ENCODE measurements around the gene SYT7.
A peak's percentile ranks its signal among the peaks of the same experiment; 100 is the strongest.
"Not testable (repeated sequence)": the region's sequence is repeated elsewhere in the genome, so short reads cannot be mapped to it uniquely, and the experiment has no call there.

SYT7 gene

DNA sequence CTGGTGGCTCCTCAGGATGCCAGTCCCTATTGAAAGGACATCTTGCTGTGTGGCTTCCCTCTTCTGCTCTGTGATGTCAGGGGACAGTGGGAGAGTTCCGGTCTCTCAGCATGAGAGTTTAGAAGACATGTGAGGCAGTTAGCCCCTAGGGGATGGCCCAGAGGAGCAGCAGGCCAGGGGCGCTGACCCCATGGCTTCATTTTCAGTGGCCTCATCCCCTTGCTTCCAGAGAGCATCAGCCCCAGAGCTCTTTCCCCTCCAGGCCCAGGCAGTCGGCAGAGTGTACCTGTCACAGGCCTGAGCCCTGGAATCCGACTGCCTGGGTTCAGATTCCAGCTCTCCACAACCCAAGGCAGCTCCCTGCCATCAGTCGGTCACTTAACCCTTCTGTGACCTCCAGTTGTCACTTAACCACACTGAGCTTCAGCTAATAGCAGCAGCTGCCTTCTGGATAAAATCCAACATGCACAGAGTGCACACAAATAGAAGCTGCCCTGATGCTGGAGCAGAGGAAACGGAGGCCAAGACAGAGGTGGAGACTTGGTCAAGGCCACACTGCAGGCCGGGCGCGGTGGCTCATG, 86.4 kb downstream of the SYT7 start:
- DNase-seq: no peak

DNA sequence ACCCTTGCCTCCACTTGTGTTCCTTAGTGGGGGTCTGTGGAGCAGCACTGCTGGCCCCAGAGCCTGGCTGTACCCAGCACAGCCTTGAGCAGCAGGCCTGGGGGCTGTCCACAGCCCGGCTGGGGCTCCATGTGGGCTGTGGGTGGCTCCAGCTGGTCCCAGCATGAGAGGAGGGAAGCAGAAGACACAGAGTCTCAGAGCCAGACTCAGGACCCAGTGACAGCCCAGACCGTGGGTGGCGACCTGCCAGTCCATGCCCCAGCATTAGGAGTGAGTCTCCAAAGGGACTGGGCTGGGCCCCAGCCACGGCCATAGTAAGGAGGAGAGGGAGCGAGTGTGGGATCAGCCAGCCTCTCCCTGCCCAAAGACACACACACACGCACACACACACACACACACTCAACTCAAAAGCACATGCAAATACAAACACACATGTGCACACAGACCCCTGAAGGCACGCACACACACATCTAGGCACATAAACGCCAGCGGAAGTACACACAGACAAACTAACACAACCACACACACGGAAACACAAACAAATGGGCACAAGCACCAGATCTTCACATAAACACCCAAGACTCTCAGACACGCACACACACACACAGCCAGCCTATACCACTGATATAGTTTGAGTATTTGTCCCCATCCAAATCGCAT, 89.0 kb downstream of the SYT7 start:
- no peak for DNase-seq

DNA sequence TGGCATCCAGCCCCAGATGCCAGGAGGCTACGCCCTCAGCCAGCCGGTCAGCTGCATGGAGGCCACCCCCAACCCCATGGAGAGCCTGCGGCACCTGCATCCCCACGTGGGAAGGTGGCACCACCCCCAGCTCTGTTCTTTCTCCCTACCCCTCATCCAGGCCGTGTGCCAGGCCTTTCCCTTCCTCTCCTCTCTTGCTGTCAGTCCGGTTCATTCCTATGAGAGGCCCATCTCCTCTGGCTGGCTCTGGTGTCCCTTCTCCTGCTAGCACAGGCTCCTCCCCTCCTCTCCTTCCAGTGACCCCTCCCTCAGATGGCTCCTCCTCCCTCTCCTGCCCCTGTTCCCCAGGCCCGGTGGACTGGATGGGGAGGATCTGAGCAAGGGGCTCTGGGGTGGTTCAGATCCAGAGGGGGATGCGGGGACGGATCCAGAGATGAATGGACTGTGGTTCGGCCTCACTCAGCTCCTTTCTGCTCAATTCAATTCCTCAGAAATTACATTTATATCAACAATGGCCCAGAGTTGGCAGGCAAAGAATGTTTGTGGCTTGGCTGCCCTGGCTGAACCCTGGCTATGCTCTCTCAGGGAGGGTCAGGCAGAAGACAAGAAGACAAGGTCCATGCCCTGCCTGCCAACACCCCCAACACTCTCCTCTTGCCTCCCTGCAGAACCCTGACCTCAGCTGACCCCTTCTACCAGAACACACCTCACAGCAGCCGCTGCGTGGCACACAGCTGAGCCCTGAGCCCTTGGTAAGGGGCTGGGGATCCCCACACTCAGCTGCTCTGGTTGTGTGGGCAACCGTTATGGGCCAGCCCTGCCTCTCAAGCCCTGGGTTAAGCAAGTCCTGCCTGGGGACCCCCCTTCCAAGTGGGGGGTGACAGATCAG, 90.8 kb downstream of the SYT7 start:
- no peak for DNase-seq

GRCh38 chr11:61488651-61489291, 92.1 kb downstream of the SYT7 start:
- no peak for DNase-seq

DNA sequence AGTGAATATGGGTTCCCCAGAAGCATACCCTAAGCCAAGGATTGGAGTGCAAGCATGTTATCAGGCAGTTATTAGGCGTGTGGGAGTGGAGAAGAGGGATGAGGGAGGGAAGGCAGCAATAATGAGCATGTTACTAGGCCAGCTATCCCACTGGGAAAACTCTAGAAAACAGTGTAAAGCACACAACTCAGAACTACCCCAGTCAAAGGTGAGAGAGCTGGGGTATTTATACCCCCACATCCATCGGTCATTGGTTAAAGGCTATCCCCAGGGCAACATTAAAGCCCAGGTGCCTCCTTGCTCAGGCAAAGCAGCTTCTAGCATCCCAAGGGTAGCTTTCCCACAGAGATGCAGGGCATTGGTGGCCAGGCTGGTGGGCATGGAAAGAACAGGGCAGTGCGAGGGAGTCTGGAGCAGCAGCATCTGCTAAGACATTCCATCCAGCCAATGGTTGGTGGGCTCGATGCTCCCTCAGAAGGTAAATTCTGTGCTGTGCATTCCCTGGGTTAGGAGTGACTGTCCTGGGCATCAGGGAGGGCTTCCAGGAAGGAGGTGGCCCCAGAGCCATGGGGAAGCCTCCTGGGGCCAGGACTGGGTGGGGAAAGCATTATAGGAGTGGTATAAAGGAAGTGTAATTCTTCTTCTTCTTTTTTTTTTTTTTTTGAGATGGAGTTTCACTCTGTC, 93.4 kb downstream of the SYT7 start:
- no peak for DNase-seq

DNA sequence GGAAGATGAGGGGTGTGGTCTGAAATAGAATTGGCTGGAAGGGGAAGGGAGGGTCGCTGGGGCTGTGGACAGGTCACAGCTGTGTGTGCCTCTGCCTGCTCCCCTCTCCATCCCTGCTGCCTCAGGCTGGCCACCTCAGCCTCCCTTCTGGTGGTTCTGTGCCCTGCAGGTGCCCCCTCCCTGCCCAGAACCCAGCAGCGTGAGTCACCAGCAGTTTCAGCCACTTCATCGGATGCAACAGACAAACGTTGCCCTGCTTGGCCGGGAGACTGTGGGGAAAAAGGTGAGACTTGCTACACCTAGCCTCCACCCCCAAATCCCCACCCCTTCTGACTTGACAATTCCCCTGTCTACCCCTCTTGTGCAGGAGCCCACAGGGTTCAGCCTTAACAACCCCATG, 94.1 kb downstream of the SYT7 start:
- no peak for DNase-seq

- no peak for DNase-seq
Observed at GRCh38 chr11:61486011-61486620, 94.8 kb downstream of the SYT7 start.

DNA sequence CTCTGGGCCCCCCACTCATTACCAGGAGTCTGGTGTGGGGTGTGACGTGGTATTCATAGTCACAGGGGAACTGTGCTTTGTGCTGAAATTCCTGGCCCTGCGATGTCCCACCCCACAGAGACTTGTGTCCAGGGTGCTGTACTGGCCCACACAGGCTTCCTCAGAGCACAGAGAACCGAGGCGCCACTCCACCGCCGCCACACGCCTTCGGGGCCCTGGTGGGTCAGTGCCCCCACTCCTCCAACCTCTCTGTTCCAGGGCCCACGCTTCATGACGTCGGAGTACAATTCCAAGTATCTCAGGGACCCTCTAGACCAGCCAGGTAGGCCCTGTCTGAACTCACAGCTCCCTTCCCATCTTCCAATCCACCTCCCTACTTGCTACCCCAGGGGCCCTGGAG, 95.8 kb downstream of the SYT7 start:
- DNase-seq: no peak

DNA sequence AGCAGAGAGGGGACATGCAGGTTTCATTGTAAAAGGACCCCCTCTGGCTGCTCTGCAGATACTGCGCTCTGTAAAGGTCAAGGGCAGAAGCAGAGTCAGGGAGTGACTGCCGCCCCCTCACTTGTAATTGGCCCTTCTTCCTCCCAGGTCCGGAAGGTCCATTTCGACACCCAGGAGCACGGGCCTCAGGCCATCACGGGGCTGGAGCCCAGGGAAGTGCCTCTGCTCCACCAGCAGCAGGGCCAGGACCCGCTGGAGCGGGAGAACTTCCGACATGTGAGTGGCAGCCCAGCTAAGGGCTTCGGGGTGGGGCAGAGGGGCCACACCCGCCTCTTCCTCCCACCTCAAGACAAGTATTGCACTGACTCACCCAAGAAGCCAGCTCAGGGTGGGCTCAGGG, 96.3 kb downstream of the SYT7 start:
- no peak for DNase-seq

DNA sequence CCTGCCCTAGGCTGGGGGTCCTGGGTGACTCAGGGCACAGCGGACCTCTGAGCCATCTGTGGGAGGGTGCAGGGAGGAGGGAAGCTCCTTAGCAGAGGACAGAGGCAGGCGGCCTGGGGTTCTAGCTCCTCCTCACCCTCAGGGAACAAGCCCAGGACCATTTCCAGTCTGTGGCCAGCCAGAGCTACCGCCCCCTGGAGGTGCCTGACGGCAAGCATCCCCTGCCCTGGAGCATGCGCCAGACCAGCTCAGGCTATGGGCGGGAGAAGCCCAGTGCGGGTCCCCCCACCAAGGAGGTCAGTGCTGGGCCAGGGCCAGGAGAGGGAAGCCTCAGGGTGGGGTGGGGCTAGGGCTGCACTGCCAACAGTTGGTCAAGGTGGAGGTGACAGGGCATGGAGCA, 98.4 kb downstream of the SYT7 start:
- no peak for DNase-seq

- no peak for DNase-seq
Observed at GRCh38 chr11:61481806-61482205, 99.1 kb downstream of the SYT7 start.

GRCh38 chr11:61480994-61481335, 99.9 kb downstream of the SYT7 start:
- DNase-seq: peak; percentile 31 to 37

- DNase-seq: no peak
Observed at GRCh38 chr11:61480261-61480993, 100.4 kb downstream of the SYT7 start.

- not testable (repeated sequence) for DNase-seq
Observed at GRCh38 chr11:61479360-61480058, 101.4 kb downstream of the SYT7 start.

- DNase-seq: peak; percentile 5
Observed at GRCh38 chr11:61477727-61478148, 103.1 kb downstream of the SYT7 start.

DNA sequence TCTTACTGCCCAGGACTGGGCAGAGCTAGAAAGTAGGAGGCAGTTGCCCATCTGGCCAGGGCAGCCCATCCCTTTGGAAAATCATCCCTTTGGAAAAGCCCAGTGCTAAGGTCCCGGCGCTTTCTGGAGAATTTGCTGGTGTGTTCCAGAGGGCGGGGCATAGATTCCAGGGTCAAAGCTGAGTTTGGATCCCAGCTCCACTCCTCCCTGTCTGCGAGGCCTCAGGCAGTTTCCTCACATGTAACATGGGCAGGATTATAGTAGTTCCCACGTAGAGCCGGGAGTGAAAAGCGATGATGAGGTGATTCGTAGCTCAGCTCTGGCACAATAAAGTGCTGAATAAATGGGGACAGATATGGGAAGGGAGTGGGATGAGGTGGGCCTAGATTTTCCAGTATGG, 103.8 kb downstream of the SYT7 start:
- DNase-seq: no peak

- no peak for DNase-seq
Observed at GRCh38 chr11:61476371-61476770, 104.5 kb downstream of the SYT7 start.

GRCh38 chr11:61475433-61475832, 105.4 kb downstream of the SYT7 start:
- no peak for DNase-seq

DNA sequence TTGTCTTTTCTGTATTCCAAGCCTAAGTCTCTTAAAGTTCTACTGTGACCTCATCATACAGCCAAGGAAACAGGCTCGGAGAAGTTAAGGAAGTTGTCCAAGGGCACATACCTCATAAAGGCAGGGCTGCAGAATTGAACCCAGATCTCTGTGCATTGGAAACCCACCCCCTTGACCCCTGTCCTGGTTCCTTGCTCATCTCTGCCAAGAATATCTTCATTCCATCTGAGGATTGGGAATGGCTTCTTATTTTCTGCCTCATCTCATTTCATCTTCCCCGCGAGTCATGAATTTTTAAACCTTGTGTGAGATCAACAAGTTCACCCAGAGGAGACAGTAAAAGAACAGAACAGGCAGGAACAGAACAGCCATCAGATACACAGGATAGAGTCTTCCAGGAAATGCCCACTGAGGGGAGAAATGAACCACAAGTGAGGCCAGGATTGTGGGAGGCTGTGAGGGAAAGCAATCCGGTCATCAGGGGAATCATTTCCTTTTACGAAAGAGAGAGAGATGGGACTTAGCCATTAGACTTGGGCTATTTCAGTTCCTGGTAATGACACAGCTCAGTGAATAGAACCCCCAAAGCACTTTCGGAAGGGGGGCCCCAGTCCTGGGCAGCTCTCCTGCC, 106.7 kb downstream of the SYT7 start:
- DNase-seq: no peak

DNA sequence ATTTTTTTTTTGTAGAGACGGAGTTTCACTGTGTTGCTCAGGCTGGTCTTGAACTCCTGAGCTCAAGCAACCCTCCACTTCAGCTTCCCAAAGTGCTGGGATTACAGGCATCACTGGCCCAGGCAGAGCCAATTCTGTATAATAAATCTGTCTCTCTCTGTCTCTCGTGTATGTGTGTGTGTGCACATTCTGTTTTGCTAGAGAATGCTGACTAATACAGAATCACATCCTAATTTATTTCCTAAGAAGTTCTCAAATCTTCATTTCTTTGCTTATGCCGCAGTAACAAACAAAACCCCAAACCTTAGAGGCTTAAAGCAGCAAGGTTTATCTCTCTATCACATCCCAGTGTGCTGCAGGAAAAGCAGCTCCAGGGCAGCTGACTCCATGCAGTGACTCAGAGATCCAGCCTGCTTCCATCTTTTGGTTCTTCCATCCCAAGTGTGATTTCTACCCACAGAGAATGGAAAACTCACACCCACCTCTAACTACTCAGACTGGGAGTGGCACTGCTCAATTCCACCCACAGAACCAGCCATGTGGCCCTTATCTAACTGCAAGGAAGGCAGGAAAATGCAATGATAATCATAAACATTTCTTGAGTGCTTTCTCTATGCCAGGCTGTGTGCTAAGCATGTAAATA, 107.4 kb downstream of the SYT7 start:
- DNase-seq: no peak

Data from NCI-H2081 (cell line).